ENCODE results near the gene KLHDC7B. TPM values are rescaled to one million over a fixed set of nuclear protein-coding genes. Genes with fewer than 3 reads are reported as not detected.

The KLHDC7B gene
- polyA plus RNA-seq, 3 donors, result 0.10 to 0.50 (median 0.15) TPM

DNA sequence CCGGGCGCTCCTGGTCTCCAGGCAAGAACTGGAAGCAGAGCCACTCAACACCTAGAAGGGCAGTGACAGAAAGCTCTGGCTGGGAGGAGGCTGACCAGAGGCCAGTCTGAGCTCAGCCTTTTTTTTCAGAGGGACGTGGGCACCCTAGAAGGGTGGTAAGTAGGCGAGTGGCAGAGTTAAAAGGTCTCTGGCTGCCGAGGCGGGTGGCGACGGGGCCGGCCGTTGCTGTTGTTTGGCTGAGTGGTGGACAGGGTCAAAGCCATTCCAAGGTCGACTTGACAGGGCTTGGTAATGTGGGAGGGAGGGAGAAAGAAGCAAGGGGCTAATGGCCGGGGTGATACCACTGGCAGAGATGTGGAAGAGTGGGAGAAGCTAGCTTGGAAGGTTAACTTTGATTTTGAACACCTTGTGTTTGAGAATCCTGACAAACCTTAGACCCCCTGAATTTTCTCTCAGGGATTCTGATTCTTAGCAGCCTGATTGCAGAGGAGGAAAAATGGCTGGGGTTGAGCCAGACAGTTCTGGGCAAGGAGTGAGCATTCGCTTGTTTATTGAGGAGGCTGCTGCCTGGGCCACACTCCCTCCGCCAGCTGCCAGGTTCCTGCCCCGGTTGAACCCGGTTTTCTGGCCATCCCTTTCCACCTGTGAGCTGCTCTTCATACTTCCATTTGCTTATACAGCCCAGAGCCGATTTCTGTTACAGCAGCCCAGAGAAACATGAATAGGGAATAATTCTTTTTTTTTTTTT is 17.9 kb downstream of the KLHDC7B start:
- no peak for DNase-seq (ENCODE audit: extremely low read depth in 1 of 11, low read depth in 9 of 11, low spot score in 4 of 11)

DNA sequence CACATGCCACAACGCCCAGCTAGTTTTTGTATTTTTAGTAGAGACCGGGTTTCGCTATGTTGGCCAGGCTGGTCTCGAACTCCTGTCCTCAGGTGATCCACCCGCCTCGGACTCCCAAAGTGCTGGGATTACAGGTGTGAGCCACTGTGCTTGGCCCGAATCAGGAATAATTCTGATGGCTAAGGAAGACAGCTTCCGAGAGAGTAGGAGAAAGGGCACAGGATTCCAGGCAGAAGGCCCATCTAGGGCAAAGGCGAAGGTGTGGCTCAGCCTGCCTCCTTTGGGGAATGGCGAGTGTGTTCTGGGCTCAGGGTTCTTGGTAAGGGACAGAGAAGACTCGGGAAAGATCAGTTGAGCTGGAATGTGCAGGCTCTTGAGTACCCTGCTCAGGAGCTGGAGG is 18.6 kb downstream of the KLHDC7B start:
- no peak for DNase-seq (ENCODE audit: extremely low read depth in 1 of 11, low read depth in 9 of 11, low spot score in 4 of 11)

DNA sequence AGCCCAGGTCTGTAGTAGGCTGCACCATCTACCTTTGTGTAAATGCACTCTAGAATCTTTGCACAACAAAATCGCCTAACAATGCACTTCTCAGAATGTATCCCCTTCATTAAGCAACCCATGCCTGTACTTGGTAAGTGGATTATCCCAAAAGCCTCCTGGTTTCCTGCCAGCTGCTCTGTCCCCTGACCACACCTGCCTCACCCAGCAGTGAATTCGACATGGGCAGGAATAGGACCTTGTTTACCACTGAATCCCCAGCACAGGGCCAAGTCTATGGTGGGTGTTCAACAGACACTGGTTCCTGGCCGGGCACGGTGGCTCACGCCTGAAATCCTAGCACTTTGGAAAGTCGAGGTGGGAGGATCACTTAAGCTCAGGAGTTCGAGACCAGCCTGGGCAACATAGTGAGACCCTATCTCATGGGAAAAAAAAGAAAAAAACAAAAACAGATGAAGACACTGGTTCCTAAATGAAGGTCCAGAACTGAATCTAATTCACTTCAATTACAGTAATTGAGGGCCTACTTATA is 22.1 kb downstream of the KLHDC7B start:
- DNase-seq (ENCODE audit: extremely low read depth in 1 of 11, low read depth in 9 of 11, low spot score in 4 of 11), result no peak

DNA sequence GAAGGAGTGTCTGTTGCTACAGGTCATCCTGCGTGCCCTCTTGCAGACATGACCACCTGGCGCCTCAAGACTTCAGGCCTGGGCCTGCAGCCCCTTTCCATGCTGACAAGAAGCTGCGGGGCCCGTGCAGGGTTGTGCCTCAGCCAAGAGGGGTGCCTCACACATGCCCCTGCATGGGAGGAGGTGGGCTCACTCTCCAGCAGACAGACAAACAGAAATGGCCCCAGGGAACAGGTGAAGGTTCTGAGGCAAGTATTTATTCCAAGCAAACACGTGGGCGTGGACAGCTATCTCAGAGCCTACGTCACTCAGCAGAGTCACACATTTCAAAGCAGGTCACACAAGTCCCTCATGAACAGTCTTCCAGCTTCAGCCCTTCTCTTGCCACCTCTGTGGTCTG is 22.9 kb downstream of the KLHDC7B start:
- no peak for DNase-seq (ENCODE audit: extremely low read depth in 1 of 11, low read depth in 9 of 11, low spot score in 4 of 11)

DNA sequence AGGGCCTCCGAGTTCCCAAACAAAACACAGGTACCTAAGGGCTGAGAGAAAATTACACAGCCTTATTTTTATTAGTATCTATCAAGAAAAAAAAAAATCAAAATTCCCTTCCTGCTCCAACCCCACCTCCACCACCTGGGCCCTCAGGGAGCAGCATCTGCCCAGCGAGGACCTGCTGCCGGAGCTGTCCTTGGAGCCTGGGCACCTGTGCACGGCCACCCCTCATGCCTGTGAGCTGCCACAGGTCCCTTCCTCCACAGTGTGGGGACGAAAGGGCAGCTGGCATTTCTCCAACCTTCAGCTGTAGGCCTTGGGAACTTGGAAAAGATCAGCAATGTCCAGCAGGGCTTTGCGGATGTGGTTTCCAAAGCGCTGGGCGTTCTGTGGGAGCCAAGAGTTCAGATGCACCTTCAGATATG is 23.4 kb downstream of the KLHDC7B start:
- no peak for DNase-seq (ENCODE audit: extremely low read depth in 1 of 11, low read depth in 9 of 11, low spot score in 4 of 11)

DNA sequence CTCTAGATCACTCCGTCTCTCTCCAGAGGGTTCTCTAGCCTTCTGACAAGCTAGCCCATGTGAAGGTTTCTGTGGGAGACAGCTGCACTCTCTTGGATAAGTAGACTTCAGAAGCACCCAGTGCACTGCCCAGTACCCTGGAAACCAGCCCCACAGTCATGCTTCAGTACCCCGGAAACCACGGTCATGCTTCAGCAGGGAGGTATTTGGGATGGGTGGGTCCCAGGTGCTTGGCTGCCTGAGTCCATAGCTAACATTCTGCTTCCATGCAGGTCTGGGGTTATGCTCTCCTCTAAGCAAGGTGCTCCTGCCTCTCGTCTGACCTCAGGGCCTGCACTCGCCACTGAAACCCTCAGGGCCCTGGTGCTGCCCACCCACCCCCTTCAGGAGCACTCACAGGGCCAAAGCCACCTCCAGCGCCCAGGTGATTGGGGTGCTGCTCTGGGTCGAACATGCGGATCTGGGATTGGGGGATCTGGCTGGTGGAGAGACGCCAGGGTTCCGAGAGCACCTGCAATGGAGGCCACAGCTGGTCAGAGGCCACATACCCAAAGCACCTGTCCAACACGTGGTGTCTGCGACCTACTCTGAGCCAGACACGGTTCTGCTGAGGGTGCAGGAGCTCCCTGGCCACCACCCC is 24.3 kb downstream of the KLHDC7B start:
- DNase-seq (ENCODE audit: extremely low read depth in 1 of 11, low read depth in 9 of 11, low spot score in 4 of 11), result no peak

DNA sequence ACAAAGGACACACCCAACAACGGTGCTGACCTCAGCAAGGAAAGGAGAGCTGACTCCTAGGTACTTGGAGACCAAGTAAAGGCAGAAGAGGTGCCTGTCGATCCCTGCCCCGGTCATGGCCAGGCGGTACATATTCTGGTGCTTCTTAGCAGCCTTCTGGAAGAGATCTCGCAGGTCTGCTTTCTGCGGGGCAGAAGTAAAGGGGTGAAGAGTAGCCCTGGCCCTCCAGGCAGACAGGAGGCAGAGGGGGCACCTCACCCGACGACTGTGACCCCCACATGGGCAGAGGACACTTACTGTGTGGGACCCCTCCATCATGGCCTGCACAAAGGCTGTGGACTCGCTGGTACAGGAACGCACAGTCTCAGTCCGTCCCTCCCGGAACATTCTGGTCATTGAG is 25.2 kb downstream of the KLHDC7B start:
- no peak for DNase-seq (ENCODE audit: extremely low read depth in 1 of 11, low read depth in 9 of 11, low spot score in 4 of 11)

DNA sequence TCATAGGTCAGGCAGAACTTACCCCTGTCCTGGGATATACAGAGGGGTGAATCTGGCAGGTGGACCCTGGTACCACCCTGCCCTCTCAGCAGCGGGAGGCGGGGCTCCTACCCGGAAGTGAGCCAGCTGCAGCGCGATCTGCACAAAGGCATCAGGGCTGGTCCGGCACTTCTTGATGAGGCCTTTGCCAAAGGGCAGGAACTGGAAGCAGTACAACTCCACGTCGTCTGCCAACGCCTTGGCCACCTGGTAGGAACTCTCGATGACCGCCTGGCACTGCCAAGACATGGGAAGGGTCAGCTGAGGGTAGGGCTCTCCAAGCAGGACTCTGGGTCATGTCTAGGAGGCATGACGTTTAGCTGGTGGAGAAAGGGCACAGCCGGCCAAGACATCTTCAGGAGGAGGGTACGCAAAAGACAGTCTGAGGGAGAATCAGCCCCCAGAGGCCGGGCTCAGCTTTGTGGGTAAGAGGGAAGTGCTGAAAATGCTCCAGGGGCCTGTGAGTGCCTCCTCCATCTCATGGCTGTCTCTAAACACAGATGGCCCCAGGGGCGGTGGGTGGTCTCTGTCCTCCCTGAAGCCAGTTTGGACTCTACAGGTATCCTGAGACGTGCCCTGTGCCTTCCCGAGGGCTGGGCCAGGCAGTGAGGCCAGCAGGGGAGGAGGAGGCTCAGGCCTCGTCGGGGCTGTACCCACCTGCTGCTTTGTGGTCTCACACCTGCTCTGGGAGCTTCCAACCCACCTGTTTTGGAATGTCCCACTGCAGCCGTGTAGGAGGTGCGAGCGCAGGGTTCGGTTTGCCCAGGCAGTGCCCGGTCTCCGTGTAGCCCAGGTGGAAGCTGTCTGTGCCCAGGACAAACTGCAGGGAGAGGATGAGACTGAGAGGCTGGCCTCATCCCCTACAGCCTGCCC is 25.8 kb downstream of the KLHDC7B start:
- no peak for DNase-seq (ENCODE audit: extremely low read depth in 1 of 11, low read depth in 9 of 11, low spot score in 4 of 11)

DNA sequence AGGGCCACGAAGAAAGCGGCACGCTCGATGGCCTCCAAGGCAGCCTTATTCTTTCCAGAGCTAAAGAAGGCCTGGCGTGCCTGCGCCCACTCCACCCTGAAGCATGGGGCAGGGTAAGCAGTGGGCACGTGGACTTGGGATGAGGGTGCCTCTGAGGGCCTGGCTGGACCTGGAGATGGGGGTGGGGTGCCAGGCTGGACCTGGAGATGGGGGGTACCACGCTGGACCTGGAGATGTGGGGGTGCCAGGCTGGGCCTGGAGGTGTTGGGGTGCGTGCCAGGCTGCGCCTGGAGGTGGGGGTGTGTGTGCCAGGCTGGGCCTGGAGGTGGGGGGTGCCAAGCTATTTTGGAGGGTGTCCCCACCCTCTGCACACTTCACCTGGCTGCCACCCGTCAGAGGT is 27.3 kb downstream of the KLHDC7B start:
- no peak for DNase-seq (ENCODE audit: extremely low read depth in 1 of 11, low read depth in 9 of 11, low spot score in 4 of 11)

DNA sequence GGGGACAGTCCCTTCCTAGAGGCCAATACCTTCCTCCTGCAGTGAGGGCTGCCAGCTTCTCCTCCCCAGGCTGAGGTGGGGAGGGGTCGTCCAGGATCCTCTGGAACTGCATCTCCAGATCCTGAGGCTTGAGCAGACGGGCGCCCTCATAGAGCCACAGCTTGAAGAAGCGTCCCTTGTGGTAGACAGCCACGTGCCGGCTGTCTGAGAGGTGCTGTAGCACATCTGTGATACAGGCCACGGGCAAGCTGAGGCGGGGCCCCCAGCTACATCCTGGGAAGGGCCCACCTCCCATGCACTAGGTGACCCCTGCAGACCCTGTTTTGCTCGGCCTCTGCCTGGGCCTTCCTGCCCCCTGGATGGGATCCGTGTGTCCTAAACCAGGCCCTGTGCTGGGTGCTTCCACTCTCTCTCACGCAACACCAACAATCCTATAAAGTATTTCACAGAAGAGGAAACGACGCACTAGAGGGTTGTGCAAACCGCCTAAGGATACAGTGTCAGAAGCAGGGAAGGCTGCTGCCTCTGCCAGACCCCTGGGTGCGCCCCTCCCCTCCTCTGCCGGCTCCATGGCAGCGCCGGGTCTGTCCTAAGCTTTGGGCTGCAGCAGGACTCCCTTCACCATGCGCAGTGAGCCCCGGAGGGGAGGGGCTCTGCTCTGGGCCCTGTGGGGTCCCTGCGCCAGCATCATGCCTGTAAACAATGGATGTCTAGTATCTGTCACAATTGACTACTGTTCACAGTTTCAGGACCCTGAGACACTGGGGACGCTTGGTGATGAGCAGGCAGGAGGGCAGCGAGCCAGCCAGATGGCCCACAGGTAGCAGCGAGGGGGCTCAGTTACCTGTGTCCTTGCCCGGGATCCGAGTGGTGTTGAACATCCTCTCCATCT is 28.0 kb downstream of the KLHDC7B start:
- no peak for DNase-seq (ENCODE audit: extremely low read depth in 1 of 11, low read depth in 9 of 11, low spot score in 4 of 11)

DNA sequence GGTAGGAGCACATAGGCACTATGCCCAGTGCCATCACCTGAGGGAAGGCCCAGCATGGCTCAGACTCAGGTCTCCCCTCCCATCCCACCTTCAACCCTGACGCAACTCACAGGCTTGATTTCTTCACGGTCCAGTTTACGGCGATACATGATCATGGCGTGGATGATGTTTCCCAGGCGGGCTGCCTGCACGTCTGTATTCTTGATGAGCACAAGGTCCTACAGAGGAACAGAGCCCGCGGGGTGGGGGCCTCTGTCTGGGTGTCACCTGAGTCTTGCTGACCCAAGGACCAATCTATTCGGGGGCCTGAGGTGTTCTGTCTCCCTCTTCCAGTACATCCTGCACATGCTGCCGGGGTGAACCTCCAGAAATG is 28.7 kb downstream of the KLHDC7B start:
- DNase-seq (ENCODE audit: extremely low read depth in 1 of 11, low read depth in 9 of 11, low spot score in 4 of 11), result no peak

DNA sequence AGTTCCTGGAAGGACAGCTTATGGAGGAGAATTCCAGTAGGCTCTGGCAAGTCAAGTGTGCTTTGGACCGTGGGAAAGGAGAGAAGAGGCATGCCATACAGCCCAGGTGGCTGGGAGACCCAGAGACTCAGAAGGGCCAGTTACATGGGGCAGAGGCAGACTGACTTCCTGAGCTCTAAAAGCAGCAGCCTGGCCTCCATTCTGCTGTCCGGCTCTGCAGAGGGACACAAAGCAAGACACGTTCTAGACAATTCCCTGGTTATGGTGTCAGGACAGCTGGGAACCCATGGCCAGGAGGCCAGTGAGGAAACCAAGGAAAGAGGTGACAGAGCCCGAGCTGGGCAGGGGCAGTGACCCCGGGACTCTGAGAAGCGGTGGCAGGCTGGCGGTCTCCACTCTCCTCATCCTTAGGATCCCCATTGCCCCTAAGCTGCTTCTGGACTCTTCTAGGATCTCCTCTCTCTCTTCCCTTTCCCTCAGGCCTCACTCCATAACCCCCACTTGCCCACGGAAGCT is 29.8 kb downstream of the KLHDC7B start:
- no peak for DNase-seq (ENCODE audit: extremely low read depth in 1 of 11, low read depth in 9 of 11, low spot score in 4 of 11)

DNA sequence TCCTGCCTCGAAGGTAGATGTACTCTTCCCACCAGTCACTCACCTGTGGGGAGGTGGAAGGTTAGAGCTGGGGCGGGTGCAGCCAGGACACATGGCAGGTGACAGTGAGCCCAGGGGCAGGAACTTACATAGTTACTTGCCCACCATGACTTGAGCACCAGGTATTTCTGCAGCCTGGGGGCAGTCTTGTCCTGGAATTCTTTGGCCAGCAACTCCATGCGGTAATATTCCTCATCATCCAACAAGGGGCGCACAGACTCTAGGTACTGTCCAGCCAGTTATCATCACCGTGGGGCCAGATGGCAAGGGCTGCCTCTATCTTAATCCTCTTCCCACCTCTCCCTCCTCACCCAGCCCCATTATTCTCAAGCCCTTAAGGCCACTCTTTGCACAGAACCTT is 30.4 kb downstream of the KLHDC7B start:
- DNase-seq (ENCODE audit: extremely low read depth in 1 of 11, low read depth in 9 of 11, low spot score in 4 of 11), result peak in 2 of 11 donors; percentile 32

DNA sequence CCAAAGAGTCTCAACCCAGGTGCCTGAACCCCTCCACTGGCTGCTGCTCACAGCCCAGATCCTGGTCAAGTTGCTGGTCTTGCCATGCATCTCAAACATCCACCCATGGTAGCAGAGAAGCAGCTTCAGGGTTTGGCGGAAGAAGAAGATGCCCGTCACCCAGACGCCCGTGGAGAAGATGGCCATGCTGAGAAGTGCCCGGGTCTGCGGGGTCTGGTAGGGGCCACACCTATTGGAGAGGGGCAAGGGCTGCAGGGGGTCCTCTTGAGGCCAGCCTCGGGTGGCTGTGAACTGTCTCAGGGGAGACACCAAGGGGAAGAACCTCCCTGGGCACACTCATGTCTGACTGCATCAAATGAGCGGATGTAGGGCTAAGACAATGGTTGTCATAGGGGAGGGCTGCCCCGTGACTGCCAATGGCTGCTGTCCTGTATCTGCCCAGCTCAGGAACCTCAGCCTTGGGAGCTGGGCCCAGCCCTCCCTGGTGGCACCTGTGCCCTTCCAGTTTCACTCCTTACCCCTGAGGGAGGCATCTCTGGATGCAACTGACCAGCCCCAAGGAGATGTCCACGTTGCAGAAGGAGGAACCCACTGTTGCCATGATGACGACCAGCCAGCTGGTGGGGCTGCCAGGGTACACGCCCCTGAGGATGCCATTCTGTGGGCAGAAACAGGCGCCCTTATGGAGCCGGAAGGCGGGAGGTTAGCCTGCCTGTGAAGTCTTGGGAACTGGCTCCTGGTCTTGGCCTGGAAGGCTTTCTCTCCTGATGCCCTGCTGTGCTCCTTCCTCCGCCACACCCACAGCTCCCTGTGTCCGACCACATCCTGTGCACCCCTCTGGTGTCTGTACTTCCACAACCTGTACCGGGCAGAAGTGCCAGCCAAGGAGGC is 31.4 kb downstream of the KLHDC7B start:
- DNase-seq (ENCODE audit: extremely low read depth in 1 of 11, low read depth in 9 of 11, low spot score in 4 of 11), result no peak

DNA sequence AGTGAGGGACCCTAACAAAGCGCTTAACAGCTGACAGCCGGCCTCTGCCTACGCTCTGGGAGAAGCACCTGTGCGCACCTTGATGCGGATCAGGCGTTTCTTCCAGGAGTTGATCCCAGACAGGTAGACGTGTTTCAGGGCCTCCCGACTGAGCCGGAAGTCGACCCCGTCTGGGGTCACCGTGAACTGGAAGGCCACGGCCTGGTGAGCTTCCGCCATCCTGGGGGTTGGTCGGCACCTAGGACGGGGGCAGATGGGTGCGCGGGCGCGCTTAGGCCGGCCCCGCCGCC is 31.9 kb downstream of the KLHDC7B start:
- no peak for DNase-seq (ENCODE audit: extremely low read depth in 1 of 11, low read depth in 9 of 11, low spot score in 4 of 11)

DNA sequence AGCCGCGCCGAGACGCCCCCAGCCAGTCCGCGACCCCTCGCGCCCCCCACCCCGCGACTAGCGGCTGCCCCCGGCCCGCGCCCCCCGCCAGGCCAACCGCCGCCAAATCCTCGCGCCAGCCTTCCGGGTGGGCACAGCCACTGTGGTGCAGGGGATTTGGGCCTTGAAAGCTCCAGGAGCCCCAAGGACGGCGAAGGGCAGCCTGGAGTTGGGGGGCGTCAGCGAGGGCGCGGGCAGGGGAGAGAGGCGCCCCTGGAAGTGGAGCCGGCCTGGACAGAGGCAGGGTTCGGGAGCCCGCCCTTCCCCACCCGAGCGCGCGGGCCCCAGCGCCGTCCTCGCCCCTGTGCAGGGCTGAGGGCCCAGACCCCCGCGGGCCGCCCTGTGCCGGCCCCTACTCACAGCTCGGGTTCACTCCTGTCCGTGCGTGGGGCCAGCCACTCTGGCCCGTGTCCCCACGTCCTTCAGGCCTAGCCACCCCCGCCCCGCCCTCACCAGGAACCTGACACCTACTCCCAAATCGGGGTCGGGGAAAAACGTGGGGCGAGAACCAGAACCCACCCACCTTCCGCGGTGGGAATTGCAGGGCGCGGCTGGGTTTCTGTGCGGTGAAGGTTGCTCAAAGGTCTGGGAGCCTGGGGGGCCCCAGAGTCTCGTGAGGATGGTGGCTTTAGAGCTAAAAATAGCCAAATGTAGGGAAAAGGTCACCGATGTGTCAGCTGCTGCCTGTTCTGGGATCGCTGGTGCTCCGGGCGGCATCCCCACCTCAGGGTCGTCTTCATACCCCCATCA is 32.5 kb downstream of the KLHDC7B start, which contains the start of gene CPT1B:
Gene CPT1B, minus strand, starts transcription at position 441 of the 789 bp plus-strand sequence. CDS start 512 bp downstream, outside the sequence.
- peak in 1 of 11 donors; percentile 31 for DNase-seq (ENCODE audit: extremely low read depth in 1 of 11, low read depth in 9 of 11, low spot score in 4 of 11)

DNA sequence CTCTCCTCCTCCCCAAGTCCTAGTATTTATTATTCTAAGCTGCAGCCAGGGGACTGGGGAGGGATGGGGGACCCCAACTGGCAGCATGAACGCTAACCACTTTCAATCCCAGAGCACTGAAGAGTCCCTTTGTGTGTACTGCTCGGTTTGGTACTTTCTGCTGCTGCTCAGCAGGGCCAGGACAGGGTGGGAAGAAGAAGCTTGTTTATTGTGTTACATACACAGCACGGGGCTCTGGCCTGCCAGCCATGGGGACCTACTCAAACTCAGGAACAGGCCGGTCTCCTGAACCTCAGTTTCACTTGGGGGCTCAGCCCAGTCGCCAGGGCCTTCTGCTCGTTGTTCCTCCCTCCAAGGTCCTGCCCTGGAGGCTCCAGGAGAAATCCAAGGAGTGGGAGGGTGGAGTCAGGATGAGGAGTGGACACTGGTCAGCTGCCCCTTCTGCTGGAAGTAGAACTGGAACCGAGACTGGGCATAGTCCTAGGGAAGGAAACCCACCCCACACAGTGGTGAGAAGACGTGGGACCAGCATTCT is 33.1 kb downstream of the KLHDC7B start:
- DNase-seq (ENCODE audit: extremely low read depth in 1 of 11, low read depth in 9 of 11, low spot score in 4 of 11), result no peak
